Forelimb muscle (tissue), 1 donor: ENCODE results near the gene JRKL. TPM values are rescaled to one million over a fixed set of nuclear protein-coding genes. Genes with fewer than 3 reads are reported as not detected.
"Not testable (repeated sequence)": the region's sequence is repeated elsewhere in the genome, so short reads cannot be mapped to it uniquely, and the experiment has no call there.

Experiments used
- DNase-seq: peaks from one replicate; pipeline ENCODE4 v3.0.0-alpha.2; 2013; ENCODE audit warnings: low read depth
- polyA plus RNA-seq: library from polyadenylated mRNA; unstranded; fragments of 120-200 nt; gene quantifications from one replicate; pipeline ENCODE4 v1.2.1, GENCODE V29; 2013; ENCODE audit not compliant: insufficient read length

JRKL gene
- polyA plus RNA-seq, 1 donor = 10.6 TPM

DNA sequence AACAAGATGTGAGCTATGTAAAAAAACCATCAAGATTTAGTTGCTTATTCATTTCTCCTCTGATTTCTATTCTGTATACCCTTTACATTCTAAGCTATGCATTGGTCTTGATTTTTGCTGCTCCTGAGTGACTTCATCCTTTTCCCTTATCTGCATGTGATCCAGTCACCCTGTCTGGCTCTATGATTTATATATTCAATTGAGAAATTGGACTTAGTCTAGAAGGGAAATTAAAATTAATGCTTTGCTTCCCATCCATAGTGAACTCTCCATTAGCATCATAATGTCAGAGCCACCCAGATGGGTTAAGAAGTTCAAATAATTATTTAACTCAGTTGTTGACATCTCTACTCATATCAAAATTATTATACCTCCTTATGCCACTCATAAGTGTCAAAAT, 5.0 kb downstream of the JRKL start:
- DNase-seq = no peak

DNA sequence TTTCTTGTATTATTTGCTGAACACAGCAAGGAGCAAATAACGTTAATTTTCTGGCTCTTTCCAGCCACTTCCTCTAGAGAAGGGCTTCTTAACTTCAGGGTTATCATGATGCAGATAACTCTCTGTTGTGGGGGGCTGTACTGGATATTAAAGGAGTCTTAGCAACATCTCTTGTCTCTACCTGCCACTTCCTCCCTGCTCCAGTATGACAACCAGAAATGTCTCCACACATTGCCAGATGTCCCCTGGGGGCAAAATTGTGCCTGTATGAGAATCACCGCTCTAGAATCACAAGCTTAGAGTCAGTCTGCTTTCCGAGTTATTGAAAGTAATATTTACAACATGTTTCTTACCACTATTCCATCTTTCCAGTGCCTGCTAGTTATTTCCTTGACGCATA, 6.8 kb downstream of the JRKL start:
- no peak for DNase-seq

GRCh38 chr11:96397863-96398262, 8.1 kb downstream of the JRKL start:
- no peak for DNase-seq

DNA sequence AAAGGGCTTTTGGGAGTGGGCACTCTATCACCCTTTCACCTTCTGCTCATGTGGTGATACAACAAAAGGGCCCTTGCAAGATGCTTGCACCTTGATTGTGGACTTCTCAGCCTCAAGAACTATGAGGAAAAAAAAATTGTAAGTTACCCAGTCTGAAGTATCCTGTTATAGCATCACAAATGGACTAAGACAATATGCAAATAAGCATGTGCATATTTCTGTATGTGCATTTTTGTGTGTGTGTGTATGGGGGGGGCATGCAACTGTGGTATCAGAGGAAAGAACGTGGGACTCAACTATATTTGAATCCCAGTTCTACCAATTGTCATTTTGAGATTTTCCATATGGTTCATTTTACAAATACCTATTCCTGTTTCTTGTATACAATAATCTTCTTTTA, 10.9 kb downstream of the JRKL start:
- no peak for DNase-seq

DNA sequence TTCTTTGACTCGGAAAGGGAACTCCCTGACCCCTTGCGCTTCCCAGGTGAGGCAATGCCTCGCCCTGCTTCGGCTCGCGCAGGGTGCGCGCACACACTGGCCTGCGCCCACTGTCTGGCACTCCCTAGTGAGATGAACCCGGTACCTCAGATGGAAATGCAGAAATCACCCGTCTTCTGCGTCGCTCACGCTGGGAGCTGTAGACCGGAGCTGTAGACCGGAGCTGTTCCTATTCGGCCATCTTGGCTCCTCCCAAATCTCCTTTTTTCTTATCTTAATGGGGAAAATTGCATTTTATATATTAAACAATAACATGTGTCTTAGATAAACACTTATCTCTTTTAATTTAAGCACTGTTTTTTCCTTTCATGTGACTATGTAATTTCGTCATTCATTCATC, 21.6 kb downstream of the JRKL start:
- DNase-seq = not testable (repeated sequence)

- no peak for DNase-seq
Observed at GRCh38 chr11:96412761-96413381, 23.1 kb downstream of the JRKL start.

DNA sequence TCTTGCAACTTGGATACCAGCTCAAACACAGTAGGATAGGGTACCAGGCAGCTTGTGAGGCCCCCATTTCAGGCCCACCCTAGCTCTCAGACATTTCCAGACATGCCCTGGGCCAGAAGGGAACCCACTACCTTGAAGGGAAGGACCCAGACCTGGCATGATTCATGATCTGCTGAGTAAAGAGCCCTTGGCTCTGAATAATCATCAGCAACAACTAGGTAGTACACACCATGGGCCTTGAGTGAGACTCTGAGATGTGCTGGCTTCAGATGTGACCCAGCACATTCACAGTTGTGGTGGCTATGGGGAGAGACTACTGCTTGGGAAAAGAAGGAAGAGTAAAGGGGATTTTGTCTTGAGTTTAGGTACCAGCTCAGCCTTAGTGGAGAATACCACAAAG, 23.6 kb downstream of the JRKL start:
- no peak for DNase-seq

GRCh38 chr11:96424693-96425092, 34.9 kb downstream of the JRKL start:
- no peak for DNase-seq

DNA sequence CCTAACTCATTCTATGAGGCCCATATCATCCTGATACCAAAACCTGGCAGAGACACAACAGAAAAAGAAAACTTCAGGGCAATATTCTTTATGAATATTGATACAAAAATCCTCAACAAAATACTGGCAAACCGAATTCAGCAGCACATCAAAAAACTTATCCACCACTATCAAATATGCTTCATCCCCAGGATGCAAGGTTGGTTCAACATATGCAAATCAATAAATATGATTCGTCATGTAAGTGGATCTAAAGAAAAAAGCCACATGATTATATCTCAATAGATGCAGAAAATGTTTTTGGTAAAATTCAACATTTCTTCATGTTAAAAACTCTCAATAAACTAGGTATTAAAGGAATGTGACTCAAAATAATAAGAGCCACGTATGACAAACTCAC, 40.9 kb downstream of the JRKL start:
- DNase-seq = no peak

DNA sequence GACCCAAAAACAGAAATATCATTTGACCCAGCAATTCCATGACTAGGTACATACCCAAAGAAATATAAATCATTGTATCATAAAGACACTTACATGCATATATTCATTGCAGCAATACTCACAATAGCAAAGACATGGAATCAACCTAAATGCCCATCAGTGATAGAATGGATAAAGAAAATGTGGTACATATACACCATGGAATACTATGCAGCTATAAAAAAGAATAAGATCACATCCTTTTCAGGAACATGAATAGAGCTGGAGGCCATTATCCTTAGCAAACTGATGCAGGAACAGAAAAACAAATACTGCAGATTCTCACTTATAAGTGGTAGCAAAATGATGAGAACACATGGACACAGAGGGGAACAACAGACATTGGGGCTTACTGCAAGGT, 42.8 kb downstream of the JRKL start:
- DNase-seq = not testable (repeated sequence)

Other genes starting within 250 kb of the JRKL start
- 4.4 TPM for gene MAML2, start 46.8 kb upstream of the JRKL start, polyA plus RNA-seq
- gene CCDC82, start 101 bp upstream of the JRKL start, polyA plus RNA-seq = 30.5 TPM